SK-N-DZ (cell line): ENCODE measurements around the gene COG1.
A peak's percentile ranks its signal among the peaks of the same experiment; 100 is the strongest.

Experiments used
- DNase-seq: peaks from one replicate; pipeline ENCODE4 v3.0.0-alpha.2; 2015; ENCODE audit warnings: low spot score

COG1 gene

DNA sequence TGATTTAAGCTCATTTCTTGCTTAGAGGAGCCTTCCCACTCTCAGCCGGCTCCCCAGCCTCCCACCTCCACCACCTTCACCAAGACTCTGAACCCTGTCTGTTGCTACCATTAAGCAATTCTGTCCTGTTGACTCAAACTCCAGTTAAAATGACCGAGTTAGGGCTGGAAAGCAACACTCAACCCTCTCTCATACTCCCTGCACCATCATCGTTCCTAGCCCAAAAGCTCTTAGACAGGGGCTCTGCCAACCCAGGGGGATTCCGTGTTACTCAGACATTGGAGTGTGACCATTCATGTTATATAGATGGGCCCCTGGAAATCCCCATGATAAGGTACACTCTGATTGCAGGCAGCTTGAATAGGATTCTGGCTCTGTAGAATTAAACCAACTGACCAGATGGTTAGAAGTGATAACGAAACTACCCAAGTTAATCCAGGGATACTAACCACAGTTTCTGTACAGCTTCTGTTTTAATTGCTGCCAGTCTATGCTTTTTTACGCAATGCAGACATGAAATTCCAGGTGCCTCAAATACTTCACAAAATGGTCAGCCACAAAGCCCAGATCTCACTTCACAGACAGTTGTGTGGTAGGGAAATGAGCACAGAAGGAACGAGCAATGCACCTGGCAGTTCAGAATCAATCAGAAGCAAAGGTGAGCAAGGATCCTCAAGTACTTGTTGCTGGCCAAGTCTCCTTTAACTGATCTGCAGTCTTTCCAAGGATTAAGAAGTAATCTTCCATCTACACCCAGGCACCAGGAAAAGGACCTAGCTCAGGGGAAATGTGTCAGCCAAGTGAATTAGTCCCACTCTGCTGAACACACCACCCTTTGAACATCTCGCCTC, 25.9 kb upstream of the COG1 start:
- DNase-seq, result peak; percentile 40

DNA sequence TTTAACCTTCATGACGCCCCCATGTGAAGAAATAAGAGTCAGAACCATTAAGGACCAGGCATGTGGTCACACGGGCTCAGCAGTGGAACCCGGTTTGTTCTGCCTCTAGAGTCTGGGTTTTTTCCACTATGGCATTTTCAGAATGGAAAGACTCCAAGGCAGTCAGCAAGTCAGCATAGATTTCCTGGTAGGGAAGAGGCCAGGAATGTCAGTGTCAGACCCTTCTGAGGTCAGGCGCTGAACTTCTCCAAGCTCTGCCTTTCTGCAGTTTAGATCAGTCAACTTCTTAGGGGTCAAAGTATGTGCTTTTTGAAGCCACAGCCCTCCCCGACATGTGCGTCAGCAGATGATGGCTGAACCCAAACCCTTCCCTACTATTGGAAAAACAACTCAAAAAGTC, 24.2 kb upstream of the COG1 start:
- no peak for DNase-seq

DNA sequence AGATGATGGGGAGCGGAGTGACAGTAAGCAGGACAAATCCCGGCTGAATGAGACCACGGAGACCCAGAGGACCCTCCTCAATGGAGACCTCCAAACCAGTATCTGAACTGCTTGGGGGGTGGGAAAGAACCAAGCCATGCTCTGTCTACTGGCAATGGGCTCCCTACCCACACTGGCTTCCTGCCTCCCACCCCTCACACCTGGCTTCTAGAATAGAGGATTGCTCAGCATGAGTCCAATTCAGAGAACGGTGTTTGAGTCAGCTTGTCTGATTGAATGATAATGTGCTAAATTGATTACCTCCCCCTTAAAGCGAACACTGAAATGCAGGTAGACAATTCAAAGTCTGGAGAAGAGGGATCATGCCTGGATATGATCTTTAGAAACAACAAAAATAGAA, 22.5 kb upstream of the COG1 start:
- DNase-seq, result no peak

DNA sequence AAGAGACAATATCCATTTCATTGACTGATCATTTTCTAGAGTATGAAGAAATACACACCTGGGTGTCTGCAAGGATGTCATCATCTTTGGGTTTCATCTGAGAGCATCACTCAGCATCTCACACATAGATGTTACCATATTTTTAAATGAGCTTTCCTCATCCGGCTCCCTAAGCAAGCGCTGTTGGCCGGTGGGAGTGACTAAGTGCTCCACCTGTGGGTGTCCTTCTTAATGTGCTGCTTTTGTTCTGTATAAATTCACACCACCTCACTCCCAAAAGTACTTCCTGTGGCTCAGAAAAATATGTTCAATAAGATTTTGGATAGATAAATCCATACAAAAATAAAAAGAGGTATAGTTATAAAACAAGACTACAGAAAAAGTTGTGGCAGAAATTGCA, 20.6 kb upstream of the COG1 start:
- no peak for DNase-seq

DNA sequence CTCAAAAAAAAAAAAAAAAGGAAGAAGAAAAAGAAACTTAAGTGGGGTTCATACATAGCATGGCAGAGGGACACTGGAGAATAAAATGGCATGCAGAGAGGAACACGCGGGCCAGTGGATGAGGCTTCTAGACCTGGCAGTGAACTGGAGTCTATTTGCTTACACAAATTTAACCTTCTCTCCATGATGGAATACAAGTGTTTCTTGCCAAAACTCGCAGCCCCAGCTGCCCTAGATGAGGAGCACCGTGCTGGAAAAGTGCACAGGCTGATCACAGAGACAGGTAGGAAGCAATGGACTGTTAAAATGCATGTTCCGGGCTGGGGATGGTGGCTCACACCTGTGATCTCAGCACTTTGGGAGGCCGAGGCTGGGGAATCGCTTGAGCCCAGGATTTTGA, 18.7 kb upstream of the COG1 start:
- no peak for DNase-seq

DNA sequence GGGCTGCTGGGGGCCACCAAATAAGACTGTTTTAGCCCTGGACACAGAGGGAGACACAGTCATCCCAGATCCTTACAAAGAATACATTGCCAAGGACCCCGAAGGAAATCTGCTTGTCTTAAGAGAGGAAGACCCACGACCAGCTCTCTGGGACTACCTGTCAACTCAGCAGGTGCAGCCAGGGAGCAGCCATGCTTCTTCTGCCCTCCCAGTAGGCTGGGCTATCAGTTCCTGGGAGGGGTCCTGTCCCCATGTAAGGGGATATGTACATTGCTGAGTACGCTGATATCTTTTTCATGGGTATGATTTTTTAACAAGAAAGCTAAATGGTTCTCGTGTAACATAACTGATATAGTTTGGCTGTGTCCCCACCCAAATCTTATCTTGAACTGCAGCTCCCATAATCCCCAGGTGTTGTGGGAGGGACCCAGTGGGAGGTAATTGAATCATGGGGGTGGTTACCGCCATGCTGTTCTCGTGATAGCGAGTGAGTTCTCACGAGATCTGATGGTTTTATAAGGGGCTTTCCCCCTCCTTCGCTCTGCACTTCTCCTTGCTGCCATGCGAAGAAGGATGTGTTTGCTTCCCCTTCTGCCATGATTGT, 16.8 kb upstream of the COG1 start:
- no peak for DNase-seq

DNA sequence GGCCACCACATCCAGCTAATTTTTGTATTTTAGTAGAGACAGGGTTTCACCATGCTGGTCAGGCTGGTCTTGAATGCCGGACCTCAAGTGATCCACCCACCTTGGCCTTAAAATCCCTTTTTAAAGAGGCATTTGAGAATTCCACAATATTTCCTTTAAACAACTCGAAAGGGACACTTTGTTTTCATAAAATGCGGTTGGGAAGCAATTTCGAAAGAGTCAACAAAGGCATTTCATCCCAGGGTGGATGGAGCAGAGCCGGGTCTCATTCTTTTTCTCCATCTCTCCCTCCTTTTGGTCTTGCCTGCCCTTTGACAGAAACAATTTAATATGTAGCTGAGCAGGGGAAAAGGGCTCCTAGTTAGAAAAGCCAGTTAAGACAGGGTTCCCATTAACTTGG, 13.5 kb upstream of the COG1 start:
- no peak for DNase-seq

DNA sequence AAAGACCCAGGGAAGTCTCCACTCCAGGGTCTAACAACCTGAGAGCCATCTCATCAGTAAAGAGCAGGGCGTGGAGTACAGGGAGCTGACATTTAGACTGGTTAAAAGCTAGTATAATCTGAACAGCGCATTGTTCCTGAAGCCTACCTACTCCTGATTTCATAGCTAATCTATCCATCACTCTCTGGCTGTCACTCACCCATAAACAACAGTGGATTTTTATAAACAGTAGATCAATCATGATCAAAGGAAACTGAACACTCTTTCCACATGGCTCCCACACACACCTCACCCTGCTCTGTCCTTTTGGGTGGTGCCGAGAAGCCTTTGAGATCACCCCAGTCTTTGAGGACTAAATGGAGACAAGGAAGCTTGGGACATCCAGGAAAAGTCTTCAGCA, 13.0 kb upstream of the COG1 start:
- DNase-seq, result no peak

DNA sequence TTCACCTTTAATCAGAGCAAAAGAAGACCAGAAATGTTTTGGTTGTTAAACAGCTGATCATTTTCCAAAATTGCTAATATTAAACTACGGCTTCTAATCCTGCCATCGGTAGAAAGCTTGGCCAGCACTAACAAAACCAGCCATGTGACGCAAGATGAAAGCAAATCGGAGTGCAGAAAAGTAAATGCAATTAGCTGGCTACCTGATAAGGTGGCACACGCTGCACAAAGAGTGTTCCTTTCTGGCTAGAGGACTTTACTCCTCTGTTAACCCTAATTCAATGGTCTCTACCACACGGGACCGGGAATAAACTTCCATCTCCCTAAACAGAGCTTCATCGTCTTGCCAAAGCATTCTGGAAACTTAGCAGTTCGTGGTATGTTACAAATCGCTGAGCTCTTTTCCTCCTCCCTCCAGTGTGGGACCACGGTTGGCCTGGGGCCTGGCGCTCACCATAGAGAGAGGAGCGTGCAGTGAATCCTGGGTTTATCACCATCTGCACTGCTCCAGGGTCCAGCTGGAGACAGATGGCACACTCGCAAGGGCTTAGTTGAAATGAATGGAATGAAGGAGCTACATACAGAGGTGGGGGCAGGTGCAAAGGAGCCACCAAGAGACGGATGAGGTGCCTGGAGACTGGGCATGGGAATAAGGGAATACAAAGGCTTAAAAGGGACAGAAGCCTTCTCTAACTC, 10.1 kb upstream of the COG1 start:
- DNase-seq, result no peak

DNA sequence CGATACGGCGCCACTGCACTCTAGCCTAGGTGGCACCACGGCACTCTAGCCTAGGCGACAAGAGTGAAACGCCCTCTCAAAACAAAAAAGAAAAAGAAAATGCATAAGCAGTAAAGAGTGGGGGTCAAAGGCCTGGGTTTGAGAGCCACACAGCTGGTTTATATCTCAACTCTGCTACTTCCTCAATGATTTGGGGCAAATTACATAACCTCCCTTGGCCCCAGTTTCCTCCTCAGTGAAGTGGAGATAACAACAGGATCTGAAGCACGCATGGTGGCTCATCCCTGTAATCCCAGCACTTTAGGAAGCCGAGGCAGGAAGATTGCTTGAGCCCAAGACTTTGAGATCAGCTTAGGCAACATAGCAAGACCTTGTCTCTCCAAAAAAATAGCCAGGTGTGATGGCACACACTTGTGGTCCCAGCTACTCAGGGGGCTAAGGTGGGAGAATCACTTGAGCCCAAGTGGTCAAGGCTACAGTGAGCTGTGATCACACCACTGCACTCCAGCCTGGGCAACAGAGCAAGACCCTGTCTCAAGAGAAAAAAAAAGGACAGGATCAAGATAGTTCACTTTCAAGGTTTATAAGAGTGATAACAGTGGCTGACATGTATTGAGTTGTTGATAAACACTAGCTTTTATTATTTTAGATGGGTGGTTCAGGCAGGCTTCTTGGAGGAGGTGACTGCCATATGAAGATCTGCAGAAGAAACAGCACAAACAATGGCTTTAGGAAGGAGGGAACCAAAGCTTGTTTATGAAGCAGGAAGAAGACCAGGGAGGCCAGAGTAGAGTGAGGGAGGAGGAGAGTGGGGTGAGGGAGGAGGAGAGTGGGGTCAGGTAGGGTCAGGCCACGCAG, 8.5 kb upstream of the COG1 start:
- no peak for DNase-seq

DNA sequence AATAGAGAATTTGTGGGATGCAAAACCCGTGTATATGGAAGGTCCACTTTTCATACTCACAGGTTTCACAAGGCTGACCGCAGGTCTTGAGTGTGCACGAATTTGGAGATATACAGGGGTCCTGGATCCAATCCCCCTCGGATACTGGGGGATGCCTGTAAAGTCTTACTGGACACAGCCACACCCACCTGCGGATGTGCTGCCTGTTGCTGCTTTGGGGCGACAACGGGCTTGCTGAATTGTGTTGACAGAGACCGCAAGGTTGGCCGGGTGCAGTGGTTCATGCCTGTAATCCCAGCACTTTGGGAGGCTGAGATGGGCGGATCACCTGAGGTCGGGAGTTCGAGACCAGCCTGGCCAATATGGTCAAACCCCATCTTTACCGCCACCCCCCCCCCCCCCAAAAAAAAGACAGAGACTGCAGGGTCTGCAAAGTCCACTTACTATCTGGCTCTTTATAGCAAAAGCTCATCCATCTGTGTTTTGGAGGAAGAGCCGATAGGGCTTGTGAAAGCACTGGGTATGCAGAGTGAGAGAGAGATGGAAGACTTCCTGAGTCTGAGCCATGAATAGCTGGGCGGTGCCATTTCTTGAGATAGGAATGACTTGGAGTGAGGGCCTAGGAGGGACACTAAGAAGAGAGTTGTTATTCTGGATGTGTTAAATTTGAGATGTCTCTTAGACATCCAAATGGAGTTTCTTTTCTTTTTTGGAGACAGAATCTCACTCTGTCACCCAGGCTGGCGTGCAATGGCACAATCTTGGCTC, 6.4 kb upstream of the COG1 start:
- DNase-seq, result no peak

DNA sequence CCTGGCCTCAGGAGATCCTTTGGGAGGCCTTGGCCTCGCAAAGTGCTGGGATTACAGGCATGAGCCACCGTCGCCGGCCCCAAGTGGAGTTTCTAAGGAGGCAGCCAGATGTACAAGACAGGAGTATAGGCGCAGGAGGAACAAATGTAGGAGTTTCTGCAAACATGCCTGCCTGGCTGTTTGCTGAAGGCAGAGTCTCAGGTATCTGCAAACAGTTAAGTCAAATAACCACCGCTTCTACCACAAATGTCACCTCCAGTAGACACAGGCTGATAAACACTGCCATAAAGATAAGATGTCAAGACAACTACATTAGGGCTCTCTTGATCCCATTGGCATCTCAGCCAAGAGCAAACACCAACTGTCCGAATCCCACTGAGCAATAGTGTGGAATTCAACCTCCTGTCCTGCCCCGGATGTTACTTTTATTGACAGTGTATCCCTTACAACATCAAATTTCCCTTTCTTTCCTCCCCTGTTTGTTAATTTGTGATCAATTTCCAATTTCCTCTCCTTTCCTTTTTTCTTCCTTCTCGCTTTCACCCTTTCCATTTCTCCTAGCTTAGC, 5.6 kb upstream of the COG1 start:
- DNase-seq, result no peak

DNA sequence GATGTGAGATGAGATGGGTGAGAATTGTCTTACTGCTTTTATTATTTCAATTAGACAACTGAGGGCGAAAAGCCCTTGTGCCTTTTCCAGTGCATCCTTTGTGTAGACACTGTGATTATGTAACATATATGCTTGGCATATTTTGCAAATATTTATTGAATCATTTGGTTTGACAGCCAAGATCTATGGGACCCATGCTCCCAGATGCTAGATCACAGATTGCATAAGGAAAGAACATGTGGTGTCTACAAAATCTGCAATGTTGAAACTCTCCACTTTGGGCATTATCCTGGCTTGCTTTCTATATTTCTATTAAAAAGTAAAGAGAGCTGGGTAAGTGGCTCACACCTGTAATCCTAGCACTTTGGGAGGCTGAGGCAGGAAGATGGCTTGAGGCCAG, 4.8 kb upstream of the COG1 start:
- DNase-seq, result no peak

DNA sequence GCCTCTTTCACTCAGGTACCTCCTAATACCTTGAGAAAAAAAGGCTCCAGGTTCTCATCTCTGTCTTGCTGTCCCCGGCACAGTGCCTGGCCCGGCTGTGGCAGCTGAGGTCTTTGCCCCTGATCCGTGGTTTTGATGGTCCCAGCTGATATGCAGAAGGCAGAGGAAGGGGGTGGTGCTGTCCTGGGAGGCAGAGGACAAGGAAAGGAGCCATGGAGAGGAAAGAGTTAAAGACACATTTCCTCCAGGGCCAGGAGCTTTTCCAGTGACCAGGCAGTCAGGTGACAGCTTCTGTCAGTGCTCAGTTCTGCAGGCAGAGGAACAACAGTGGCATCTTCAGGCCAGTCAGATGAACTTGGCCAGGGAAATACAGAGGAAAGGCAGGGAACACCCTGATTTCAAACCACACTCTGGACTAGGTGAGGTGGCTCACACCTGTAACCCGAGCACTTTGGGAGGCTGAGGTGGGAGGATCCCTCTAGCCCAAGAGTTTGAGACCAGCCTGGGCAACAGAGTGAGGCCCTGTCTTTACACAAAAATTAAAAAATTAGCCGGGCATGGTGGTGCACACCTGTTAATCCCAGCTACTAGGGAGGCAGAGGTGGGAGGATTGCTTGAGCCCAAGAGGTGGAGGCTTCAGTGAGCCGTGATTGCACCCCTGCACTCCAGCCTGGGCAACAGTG, 3.3 kb upstream of the COG1 start:
- DNase-seq, result peak; percentile 86

DNA sequence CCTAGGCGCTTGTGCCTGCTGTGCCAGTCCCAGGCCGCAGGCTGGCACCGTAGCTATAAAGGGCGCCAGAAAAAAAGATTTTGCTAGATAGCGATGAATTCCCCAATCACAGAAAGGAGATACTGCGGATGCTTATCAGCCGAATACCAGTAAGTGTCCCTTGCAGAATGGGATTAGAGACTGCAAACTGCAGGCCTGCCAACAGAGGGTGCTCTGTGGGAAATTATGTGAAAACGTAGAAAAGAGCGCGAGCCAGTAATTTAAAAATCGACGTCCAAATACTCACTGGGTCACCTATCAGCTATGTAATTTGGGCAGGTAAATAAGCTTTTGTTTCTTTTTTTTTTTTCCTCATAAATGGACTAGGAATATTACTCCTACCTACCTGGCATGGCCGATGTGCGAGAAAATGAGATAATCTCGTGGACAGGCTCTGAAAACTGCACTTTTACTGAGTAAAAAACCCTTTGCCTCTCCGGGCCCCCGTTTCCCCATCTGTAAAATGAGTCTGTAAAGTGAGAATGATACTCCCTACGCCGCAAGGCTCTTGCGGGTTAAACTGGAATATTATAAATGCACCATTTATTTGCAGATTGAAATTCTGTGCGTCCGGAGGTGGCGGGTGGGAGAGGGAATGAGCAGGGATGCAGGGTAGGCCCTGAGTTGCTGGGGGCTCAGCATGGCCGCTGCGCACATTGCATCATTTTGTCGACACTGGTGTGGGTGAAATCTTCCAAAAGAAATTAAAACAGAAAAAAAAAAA, 1.2 kb upstream of the COG1 start:
- peak; percentile 88 for DNase-seq

DNA sequence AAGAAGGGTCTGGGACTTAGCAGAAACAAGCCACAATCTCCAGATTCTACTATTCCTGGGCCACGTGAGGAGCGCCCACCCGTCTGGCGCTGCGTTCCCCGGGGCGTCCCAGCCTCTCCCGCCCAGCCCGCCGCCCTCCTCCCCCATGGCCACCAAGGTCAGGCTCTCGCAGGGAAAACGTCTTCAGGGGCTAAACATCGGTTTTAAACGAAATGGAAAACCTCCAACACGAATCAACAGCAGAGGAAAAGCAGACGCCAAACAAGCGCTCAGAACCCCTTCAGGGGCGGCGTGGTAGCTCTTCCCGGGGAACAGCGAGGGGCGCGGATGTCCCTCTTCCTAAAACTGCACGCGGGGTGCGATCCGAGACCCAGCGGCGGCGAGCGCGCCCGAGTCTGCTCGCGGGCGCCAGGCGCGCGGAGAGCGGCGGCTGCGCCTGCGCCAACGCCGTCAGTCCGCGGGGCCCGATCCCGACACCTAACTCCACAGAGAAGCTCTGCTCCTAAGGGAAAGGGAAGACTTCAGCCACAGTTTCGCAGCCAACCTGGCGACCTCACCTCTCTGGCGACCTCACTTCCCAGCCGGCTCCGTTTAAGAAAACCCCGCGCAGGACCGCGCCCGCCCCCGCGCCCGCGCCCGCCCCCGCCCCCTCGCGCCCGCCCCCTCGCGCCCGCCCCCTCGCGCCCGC, 505 bp upstream of the COG1 start:
- DNase-seq, result peak; percentile 87

DNA sequence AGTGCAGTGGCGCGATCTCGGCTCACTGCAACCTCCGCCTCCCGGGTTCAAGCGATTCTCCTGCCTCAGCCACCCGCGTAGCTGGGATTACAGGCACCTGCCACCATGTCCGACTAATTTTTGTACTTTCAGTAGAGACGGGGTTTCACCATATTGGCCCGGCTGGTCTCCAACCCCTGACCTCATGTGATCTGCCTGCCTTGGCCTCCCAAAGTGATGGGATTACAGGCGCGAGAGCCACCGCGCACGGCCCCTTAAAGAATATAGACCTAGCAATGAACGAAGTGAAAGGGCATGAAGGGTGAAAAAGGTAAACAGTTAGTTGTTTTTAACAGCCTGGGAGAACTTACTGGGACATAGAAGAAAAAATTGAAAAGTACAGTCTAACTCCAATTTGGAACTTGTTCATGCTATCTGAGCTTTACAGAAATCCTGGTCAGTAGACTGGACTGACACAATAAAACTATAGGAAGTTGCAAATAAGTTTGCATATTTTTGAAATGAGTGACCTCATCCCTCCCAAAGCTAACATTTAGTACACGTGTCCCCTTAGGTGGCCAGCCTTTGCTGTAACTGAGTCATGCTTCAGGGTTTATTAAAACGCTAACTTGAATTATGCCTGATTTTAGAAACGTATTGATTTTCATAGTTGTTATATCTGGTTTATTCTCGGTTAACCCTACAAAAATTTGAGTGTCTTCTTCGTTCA, 1.8 kb downstream of the COG1 start:
- no peak for DNase-seq

DNA sequence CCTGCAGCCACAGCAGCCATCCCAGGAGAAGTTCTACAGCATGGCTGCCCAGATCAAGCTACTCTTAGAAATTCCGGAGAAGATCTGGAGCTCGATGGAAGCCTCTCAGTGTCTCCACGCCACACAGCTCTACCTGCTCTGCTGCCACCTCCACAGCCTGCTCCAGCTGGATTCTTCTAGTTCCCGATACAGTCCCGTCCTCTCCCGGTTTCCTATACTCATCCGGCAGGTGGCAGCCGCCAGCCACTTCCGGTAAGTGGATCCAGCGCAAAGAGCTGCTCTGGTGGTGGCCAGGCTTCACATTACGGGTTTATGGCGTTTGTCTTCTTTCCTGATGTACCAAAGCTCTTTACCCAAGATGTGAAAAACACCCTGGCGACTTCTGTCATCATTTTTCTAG, 3.6 kb downstream of the COG1 start:
- DNase-seq, result peak; percentile 67
